OCI-LY7 (cell line): Measurements from ENCODE around the gene ATP1B3. TPM values are rescaled to one million over a fixed set of nuclear protein-coding genes. Genes with fewer than 3 reads are reported as not detected.

ENCODE experiments used
- BruUV-seq: library from RNA; stranded (reverse); fragments of 400-500 nt; replicated peaks from 2 replicates; lab custom pipeline; 2021; lab: Mats Ljungman, UMichigan
- CTCF ChIA-PET: fragments of 300-600 bp; sonication (Branson Sonifier 250); formaldehyde crosslinking; loops from one replicate; lab custom pipeline; 2022; ENCODE audit warnings: antibody characterized with exemption; ENCODE audit not compliant: unreplicated experiment; lab: Charles Lee
- POLR2A ChIA-PET: fragments of 300-600 bp; sonication (Branson Sonifier 250); formaldehyde crosslinking; loops from one replicate; lab custom pipeline; 2022; ENCODE audit warnings: antibody characterized with exemption; lab: Charles Lee
- DNase-seq: peaks from one replicate; pipeline ENCODE4 v3.0.0-alpha.2; 2015; ENCODE audit warnings: low spot score
- H2AFZ ChIP-seq: fragments of 200-600 bp; sonication (generic), shearing (Covaris generic); 2 replicates; pipeline ENCODE4 v1.6.1; 2014; ENCODE audit warnings: mild to moderate bottlenecking, antibody characterized with exemption, low read length, moderate library complexity
- H3K27ac ChIP-seq: fragments of 200-600 bp; sonication (generic); 2 replicates; pipeline ENCODE4 v1.5.1; 2014; ENCODE audit warnings: mixed run types, low read depth, mild to moderate bottlenecking, moderate library complexity, low read length, inconsistent platforms; ENCODE audit not compliant: poor library complexity, severe bottlenecking
- H3K36me3 ChIP-seq: fragments of 200-600 bp; sonication (generic); 2 replicates; pipeline ENCODE4 v1.6.1; 2014; ENCODE audit warnings: mild to moderate bottlenecking, antibody characterized with exemption, low read length, moderate library complexity, mixed read lengths; ENCODE audit not compliant: insufficient read depth
- H3K4me1 ChIP-seq: fragments of 200-600 bp; sonication (generic); 2 replicates; pipeline ENCODE4 v1.5.1; 2014; ENCODE audit warnings: mild to moderate bottlenecking, low read length; ENCODE audit not compliant: insufficient read depth, poor library complexity, severe bottlenecking
- H3K4me2 ChIP-seq: fragments of 200-600 bp; sonication (generic); 2 replicates; pipeline ENCODE4 v1.6.1; 2014; ENCODE audit warnings: mild to moderate bottlenecking, low read length
- H3K4me3 ChIP-seq: fragments of 200-600 bp; sonication (generic); 2 replicates; pipeline ENCODE4 v1.5.1; 2014; ENCODE audit warnings: mild to moderate bottlenecking, low read depth, low read length; ENCODE audit not compliant: poor library complexity, severe bottlenecking
- H3K79me2 ChIP-seq: fragments of 200-600 bp; sonication (generic); 2 replicates; pipeline ENCODE4 v1.6.1; 2016; ENCODE audit warnings: low read depth, mild to moderate bottlenecking, low read length, moderate library complexity, mixed read lengths; ENCODE audit not compliant: insufficient read depth
- H3K9me2 ChIP-seq: fragments of 200-600 bp; sonication (generic); 2 replicates; pipeline ENCODE4 v1.6.1; 2016; ENCODE audit warnings: mild to moderate bottlenecking, low read length, mixed read lengths; ENCODE audit not compliant: insufficient read depth
- H3K9me3 ChIP-seq: fragments of 200-600 bp; sonication (generic); 2 replicates; pipeline ENCODE4 v1.6.1; 2014; ENCODE audit warnings: mild to moderate bottlenecking, mixed run types, low read length, mixed read lengths
- H4K20me1 ChIP-seq: fragments of 200-600 bp; sonication (generic); 2 replicates; pipeline ENCODE4 v1.6.1; 2014; ENCODE audit warnings: mild to moderate bottlenecking, antibody characterized with exemption, low read length, moderate library complexity, mixed read lengths; ENCODE audit not compliant: insufficient read depth
- EZH2phosphoT487 ChIP-seq: fragments of 200-600 bp; sonication (generic); IDR thresholded peaks from 2 replicates; pipeline ENCODE4 v1.6.1; 2018; ENCODE audit warnings: low read depth, borderline replicate concordance, mild to moderate bottlenecking, mixed run types, antibody characterized with exemption, low read length, moderate library complexity, mixed read lengths
- intact Hi-C: fragments of 100-400 bp; cut with micrococcal nuclease; formaldehyde crosslinking; loops from one replicate; pipeline ENCODE4 v1.10.0; 2022; ENCODE audit not compliant: unreplicated experiment
- total RNA-seq, 2 experiments: library from RNA; depleted of rRNA in 1 of 2; stranded (reverse); fragments of >200 nt in 1 of 2; shearing (Covaris generic) in 1 of 2; gene quantifications; 2 replicates each; pipeline ENCODE4 v1.2.3, GENCODE V29; 2014 to 2022
- TF ChIP-seq, protein P1 (sequence below): fragments of 200-600 bp; sonication (generic); conservative IDR thresholded peaks from 2 replicates; pipeline ENCODE4 v1.5.1; 2014; ENCODE audit warnings: mild to moderate bottlenecking, antibody characterized with exemption, low read length, moderate library complexity, mixed read lengths

The ATP1B3 gene
- total RNA-seq, 2 experiments from 2014 or later, result 53.8 to 133 TPM

- Histone ChIP-seq H3K4me2 (no peak overlapping the region), H3K9me3 (no peaks in the 10 kb centered on the region), H3K4me3 (no peak overlapping the region), H3K4me1 (peaks cover 13% of the 10 kb centered on the region), H3K27ac (no peak overlapping the region), H2AFZ (no peak overlapping the region), H3K36me3 (peaks cover 55% of the 10 kb centered on the region), H4K20me1 (no peaks in the 10 kb centered on the region), H3K79me2 (no peaks in the 10 kb centered on the region), H3K9me2 (no peaks in the 10 kb centered on the region)
- intact Hi-C loops, result no loop called here
- TF ChIP-seq, protein P1, sequence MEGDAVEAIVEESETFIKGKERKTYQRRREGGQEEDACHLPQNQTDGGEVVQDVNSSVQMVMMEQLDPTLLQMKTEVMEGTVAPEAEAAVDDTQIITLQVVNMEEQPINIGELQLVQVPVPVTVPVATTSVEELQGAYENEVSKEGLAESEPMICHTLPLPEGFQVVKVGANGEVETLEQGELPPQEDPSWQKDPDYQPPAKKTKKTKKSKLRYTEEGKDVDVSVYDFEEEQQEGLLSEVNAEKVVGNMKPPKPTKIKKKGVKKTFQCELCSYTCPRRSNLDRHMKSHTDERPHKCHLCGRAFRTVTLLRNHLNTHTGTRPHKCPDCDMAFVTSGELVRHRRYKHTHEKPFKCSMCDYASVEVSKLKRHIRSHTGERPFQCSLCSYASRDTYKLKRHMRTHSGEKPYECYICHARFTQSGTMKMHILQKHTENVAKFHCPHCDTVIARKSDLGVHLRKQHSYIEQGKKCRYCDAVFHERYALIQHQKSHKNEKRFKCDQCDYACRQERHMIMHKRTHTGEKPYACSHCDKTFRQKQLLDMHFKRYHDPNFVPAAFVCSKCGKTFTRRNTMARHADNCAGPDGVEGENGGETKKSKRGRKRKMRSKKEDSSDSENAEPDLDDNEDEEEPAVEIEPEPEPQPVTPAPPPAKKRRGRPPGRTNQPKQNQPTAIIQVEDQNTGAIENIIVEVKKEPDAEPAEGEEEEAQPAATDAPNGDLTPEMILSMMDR, result no peak
- TF ChIP-seq EZH2phosphoT487, result no peak
- BruUV-seq, result no TSS peak
- no peak for DNase-seq
- CTCF ChIA-PET, result no interaction called here
- POLR2A ChIA-PET, result interaction anchor here (0.6 kb wide), 2 partner anchors 198 to 348 kb away, joined by 3 to 4 read pairs; no protein-coding TSS in a partner anchor
Observed at GRCh38 chr3:141949972-141950371, 73.5 kb downstream of the ATP1B3 start.

DNA sequence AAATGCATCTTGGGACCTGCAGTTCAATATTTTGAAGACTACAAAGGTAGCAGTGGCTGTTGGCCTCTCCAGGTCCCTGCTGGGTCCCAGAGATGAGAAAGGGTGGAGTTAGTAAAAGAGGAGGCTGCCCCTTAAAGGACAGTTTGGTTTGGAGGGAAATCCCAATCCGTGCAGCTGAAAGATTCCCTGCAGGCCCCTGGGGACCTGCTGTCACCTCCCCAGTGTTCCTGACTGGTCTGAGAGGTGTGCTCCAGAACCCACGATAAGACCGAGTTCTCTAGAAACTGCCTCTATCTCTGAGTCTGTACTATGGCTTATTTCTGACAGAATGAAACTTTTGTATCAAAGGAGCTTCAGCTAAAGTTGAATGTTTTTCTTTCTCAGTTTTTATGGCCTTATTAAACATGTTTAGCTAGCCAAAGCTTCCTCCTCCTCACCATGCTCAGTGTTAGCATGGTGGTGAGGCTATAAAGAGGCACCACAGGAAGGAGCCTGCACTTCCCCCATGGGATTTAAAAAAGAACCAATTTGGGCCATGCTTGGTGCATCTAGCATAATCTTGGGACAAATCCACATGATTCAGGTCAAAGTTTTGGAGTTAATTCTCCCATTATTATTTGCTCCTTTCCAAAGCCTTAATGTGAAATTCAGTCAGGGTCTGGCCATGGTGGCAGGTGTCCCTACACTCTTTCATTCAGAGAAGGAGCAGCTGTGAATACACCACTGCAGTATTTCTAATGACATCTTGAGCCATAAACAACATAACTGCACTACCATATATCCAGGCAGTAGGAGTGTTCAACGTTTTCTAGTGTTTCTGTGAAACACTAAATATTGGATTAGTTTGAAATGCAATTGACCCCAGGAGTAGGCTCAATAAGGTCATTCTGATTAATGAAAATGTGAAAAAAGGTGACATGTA is 74.4 kb downstream of the ATP1B3 start:
- POLR2A ChIA-PET, result interaction anchor here (0.6 kb wide), 1 partner anchor 197 kb away, joined by 3 read pairs; no protein-coding TSS in a partner anchor
- BruUV-seq, result no TSS peak
- CTCF ChIA-PET, result no interaction called here
- DNase-seq, result no peak
- TF ChIP-seq, protein P1, result no peak
- TF ChIP-seq EZH2phosphoT487, result no peak
- Histone ChIP-seq H3K4me3 (no peak overlapping the region), H3K79me2 (no peaks in the 10 kb centered on the region), H3K27ac (no peak overlapping the region), H3K36me3 (peaks cover 63% of the 10 kb centered on the region), H3K9me3 (no peaks in the 10 kb centered on the region), H3K4me1 (peaks cover 13% of the 10 kb centered on the region), H2AFZ (no peak overlapping the region), H4K20me1 (no peaks in the 10 kb centered on the region), H3K4me2 (no peak overlapping the region), H3K9me2 (no peaks in the 10 kb centered on the region)
- intact Hi-C loops, result no loop called here

DNA sequence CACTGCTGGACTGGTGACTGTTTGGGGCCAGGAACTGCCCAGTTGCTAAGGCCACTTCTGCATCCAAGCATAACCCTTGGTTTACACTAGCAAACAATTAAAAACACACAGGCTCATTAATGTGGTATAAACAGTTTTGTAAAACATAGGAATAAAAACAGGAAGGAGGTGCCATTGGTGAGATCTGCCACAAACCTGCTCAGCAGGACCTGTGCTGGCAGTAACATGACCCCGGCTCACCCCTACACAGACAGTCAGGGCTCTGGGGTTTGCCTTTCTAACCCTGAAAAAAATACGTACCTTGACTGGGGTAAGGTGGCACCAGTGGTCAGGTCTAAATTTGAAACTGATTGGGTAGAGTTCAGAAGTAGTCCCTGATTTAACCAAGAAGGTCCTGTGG is 76.2 kb downstream of the ATP1B3 start:
- no TSS peak for BruUV-seq
- Histone ChIP-seq H3K9me2 (no peaks in the 10 kb centered on the region), H3K27ac (no peak overlapping the region), H4K20me1 (no peaks in the 10 kb centered on the region), H3K79me2 (no peaks in the 10 kb centered on the region), H2AFZ (no peak overlapping the region), H3K4me3 (no peak overlapping the region), H3K9me3 (no peaks in the 10 kb centered on the region), H3K4me2 (no peak overlapping the region), H3K4me1 (peaks cover 13% of the 10 kb centered on the region), H3K36me3 (peaks cover 74% of the 10 kb centered on the region)
- TF ChIP-seq, protein P1, result no peak
- no peak for TF ChIP-seq EZH2phosphoT487
- ChIA-PET CTCF (no interaction called here), POLR2A (no interaction called here)
- no peak for DNase-seq
- intact Hi-C loops, result no loop called here
